A673 (cell line): Measurements from ENCODE around the gene PHF21A. TPM values are rescaled to one million over a fixed set of nuclear protein-coding genes. Genes with fewer than 3 reads are reported as not detected.

Experiments
- BruUV-seq: library from RNA; stranded (reverse); fragments of 400-500 nt; replicated peaks from 2 replicates; lab custom pipeline; 2021; lab: Mats Ljungman, UMichigan
- CTCF ChIA-PET: fragments of 300-600 bp; sonication (Branson Sonifier 250); formaldehyde crosslinking; loops from one replicate; lab custom pipeline; 2022; ENCODE audit warnings: antibody characterized with exemption; lab: Charles Lee
- POLR2A ChIA-PET: fragments of 300-600 bp; sonication (Branson Sonifier 250); formaldehyde crosslinking; loops from one replicate; lab custom pipeline; 2022; ENCODE audit warnings: antibody characterized with exemption; ENCODE audit not compliant: low non-redundant PET; lab: Charles Lee
- DNase-seq: peaks from one replicate; pipeline ENCODE4 v3.0.0-alpha.2; 2015; ENCODE audit warnings: low spot score
- H3K27ac ChIP-seq: fragments of 200-600 bp; sonication (generic); 2 replicates; pipeline ENCODE4 v1.5.1; 2016; ENCODE audit warnings: mixed run types, low read depth, mild to moderate bottlenecking, mixed read lengths, antibody characterized with exemption, low read length; ENCODE audit not compliant: poor library complexity, severe bottlenecking
- H3K27me3 ChIP-seq: fragments of 200-600 bp; sonication (generic); replicated peaks from 2 replicates; pipeline ENCODE4 v1.6.1; 2017; ENCODE audit warnings: mixed run types, low read depth, mild to moderate bottlenecking, mixed read lengths, antibody characterized with exemption, low read length; ENCODE audit not compliant: insufficient read depth, poor library complexity
- H3K36me3 ChIP-seq: fragments of 200-600 bp; sonication (generic); 2 replicates; pipeline ENCODE4 v1.6.1; 2016; ENCODE audit warnings: mixed run types, mild to moderate bottlenecking, mixed read lengths, antibody characterized with exemption, low read length; ENCODE audit not compliant: insufficient read depth, poor library complexity, severe bottlenecking
- H3K4me1 ChIP-seq: fragments of 200-600 bp; sonication (generic); 2 replicates; pipeline ENCODE4 v1.6.1; 2017; ENCODE audit warnings: mixed run types, mild to moderate bottlenecking, mixed read lengths, antibody characterized with exemption, low read length; ENCODE audit not compliant: insufficient read depth, poor library complexity, severe bottlenecking
- H3K4me3 ChIP-seq: fragments of 200-600 bp; sonication (generic); 2 replicates; pipeline ENCODE4 v1.5.1; 2016; ENCODE audit warnings: low read depth, mixed run types, mild to moderate bottlenecking, mixed read lengths, low read length; ENCODE audit not compliant: poor library complexity, severe bottlenecking
- H3K9me3 ChIP-seq: fragments of 200-600 bp; sonication (generic); 2 replicates; pipeline ENCODE4 v1.6.1; 2016; ENCODE audit warnings: mixed run types, low read depth, mild to moderate bottlenecking, mixed read lengths, antibody characterized with exemption, low read length; ENCODE audit not compliant: poor library complexity, severe bottlenecking
- EZH2 ChIP-seq: fragments of 200-600 bp; sonication (generic); IDR thresholded peaks from 2 replicates; pipeline ENCODE4 v1.6.1; 2017; ENCODE audit warnings: borderline replicate concordance, low read depth, mild to moderate bottlenecking, mixed read lengths, antibody characterized with exemption, low read length; ENCODE audit not compliant: poor library complexity, severe bottlenecking
- intact Hi-C: fragments of 100-400 bp; cut with micrococcal nuclease; formaldehyde crosslinking; loops from one replicate; pipeline ENCODE4 v1.10.0; 2022; ENCODE audit not compliant: unreplicated experiment
- total RNA-seq: library from RNA; stranded (reverse); gene quantifications from 2 replicates; pipeline ENCODE4 v1.2.3, GENCODE V29; 2021
- TF ChIP-seq, protein P1 (sequence below): fragments of 300-800, 200-600 bp; sonication (generic); conservative IDR thresholded peaks from 2 replicates; pipeline ENCODE4 v1.5.1; 2017; ENCODE audit warnings: low read depth, mild to moderate bottlenecking, antibody characterized with exemption, low read length, moderate library complexity, mixed read lengths

PHF21A gene
- total RNA-seq, 1 experiment from 2014 or later = 77.2 TPM

DNA sequence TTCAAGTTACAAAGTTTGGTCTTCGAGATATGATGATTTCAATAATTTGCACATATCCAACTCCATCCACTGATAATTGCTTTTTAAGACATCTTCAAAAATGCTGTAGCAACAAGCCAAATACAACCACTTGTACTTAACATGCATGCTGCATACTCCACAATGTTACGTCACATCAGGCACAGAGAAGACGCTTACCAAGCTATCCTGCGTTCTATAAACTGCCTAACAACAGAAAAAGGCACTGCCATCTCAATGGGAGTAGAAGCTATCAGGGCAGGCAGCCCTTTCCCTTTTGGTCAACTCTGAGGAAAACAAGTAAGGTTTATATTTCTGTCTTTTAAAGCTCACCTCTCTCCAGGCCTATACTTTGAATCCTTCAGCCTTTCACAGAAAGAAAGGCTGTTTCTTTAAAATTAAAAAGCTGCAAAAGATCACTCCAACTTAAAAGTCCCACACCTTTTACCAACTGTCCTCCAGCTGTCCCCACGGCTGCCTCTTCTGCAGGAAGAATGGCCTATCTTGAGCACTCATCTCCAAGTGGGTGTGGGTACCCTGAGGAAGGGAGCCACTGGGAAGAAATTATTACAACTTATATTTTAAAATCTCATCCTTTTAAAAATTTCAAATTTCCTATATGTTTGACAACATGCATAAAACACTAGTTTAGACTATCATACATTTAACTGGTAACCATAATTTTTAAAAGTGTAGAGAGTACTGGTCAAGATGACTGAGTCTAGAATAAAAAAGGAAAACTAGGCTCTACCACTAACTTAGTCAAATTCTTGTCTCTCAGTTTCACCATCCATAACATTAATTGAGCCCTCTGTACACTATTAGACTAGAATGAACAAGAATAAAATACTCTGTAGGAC lies 14.5 kb downstream of the PHF21A start:
- Histone ChIP-seq H3K27ac (peak overlapping the region; percentile 45), H3K9me3 (no peaks in the 10 kb centered on the region), H3K4me1 (peaks cover 38% of the 10 kb centered on the region), H3K4me3 (no peak overlapping the region), H3K36me3 (no peaks in the 10 kb centered on the region), H3K27me3 (no peaks in the 10 kb centered on the region)
- no TSS peak for BruUV-seq
- CTCF ChIA-PET = interaction anchor here (1.2 kb wide), 1 partner anchor 11 kb away, joined by 4 read pairs; no protein-coding TSS in a partner anchor
- DNase-seq = peak; percentile 66
- no peak for TF ChIP-seq EZH2
- TF ChIP-seq, protein P1, sequence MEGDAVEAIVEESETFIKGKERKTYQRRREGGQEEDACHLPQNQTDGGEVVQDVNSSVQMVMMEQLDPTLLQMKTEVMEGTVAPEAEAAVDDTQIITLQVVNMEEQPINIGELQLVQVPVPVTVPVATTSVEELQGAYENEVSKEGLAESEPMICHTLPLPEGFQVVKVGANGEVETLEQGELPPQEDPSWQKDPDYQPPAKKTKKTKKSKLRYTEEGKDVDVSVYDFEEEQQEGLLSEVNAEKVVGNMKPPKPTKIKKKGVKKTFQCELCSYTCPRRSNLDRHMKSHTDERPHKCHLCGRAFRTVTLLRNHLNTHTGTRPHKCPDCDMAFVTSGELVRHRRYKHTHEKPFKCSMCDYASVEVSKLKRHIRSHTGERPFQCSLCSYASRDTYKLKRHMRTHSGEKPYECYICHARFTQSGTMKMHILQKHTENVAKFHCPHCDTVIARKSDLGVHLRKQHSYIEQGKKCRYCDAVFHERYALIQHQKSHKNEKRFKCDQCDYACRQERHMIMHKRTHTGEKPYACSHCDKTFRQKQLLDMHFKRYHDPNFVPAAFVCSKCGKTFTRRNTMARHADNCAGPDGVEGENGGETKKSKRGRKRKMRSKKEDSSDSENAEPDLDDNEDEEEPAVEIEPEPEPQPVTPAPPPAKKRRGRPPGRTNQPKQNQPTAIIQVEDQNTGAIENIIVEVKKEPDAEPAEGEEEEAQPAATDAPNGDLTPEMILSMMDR = no peak
- intact Hi-C loops = no loop called here
- POLR2A ChIA-PET = no interaction called here

DNA sequence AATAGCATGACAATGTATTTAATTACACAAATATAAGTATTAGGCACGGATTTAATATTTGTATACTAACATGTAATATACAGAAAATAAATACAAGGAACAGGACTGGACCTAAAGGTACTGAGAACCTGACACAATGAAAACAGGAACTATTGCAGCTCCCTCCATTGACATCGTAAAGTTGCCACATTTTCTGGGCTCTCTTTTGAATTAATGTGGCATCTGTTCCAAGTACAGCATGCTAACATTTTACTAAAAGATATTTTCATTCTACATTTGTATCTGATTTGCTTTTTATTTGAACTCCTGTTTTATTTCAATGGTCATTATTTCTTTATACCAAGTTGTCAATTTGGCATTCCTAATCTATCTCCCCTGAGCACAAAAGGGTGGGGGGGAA lies 15.3 kb downstream of the PHF21A start:
- Histone ChIP-seq H3K27ac (no peak overlapping the region), H3K4me1 (peaks cover 41% of the 10 kb centered on the region), H3K4me3 (no peak overlapping the region), H3K27me3 (no peaks in the 10 kb centered on the region), H3K9me3 (no peaks in the 10 kb centered on the region), H3K36me3 (no peaks in the 10 kb centered on the region)
- ChIA-PET CTCF (interaction anchor here (1.2 kb wide), 1 partner anchor 12 kb away, joined by 4 read pairs; no protein-coding TSS in a partner anchor), POLR2A (interaction anchor here (0.7 kb wide), 1 partner anchor 137 kb away, joined by 4 read pairs; no protein-coding TSS in a partner anchor)
- intact Hi-C loops = no loop called here
- TF ChIP-seq, protein P1 = no peak
- TF ChIP-seq EZH2 = no peak
- no peak for DNase-seq
- BruUV-seq = no TSS peak

DNA sequence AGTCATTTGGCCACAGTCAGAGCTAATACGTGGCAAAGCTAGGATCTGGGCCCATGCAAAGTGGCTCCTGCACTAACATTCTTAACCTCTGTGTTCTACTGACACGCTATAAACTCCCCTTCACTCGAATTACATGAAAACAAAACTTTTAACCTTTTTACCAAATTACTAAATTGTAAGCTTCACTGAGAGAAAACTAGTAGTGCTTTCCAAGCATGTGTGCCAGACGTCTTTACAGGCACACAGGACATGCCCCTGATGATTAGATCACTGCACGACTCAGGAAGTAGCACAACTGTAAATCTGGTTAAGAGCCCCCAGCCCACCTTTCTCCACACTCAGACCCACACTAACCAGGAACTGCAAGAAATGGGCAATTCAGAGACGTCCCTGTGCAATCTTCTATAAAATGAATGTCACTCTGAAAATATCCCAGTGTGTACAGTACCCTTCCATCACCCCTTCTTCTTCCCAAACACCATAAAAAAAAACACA lies 16.1 kb downstream of the PHF21A start:
- Histone ChIP-seq H3K36me3 (no peaks in the 10 kb centered on the region), H3K9me3 (no peaks in the 10 kb centered on the region), H3K4me1 (peaks cover 49% of the 10 kb centered on the region), H3K27me3 (no peaks in the 10 kb centered on the region), H3K4me3 (no peak overlapping the region), H3K27ac (peak overlapping the region; percentile 1)
- intact Hi-C loops = no loop called here
- ChIA-PET CTCF (interaction anchor here (0.8 to 1.2 kb wide), 2 partner anchors 13 kb away, joined by 4 read pairs; no protein-coding TSS in a partner anchor), POLR2A (interaction anchor here (0.7 kb wide), 1 partner anchor 138 kb away, joined by 4 read pairs; no protein-coding TSS in a partner anchor)
- no peak for DNase-seq
- BruUV-seq = no TSS peak
- TF ChIP-seq, protein P1 = no peak
- no peak for TF ChIP-seq EZH2
